ENCODE measurements around the gene LATS1. TPM values are rescaled to one million over a fixed set of nuclear protein-coding genes. Genes with fewer than 3 reads are reported as not detected.

The LATS1 gene
- 12.5 and 17.7 TPM in 2 replicates for total RNA-seq

GRCh38 chr6:149717588-149718458 lies at the start of gene LATS1:
LATS1 (minus strand) TSS chr6:149718101; CDS start chr6:149702126, 15,975 bp downstream.

GRCh38 chr6:149749594-149750135 lies 31.8 kb upstream of the LATS1 start, which contains the start of gene PCMT1:
PCMT1 (plus strand) TSS chr6:149749741; CDS start chr6:149749902, 161 bp downstream.

GRCh38 chr6:149746147-149746946 lies 28.4 kb upstream of the LATS1 start, which contains the start of gene NUP43:
NUP43 (minus strand) TSS chr6:149746529; CDS start chr6:149746495, 34 bp downstream.

GRCh38 chr6:149648148-149649145 lies 69.5 kb downstream of the LATS1 start, which contains the start of gene KATNA1:
KATNA1 (minus strand) TSS chr6:149648714; CDS start chr6:149638547, 10,167 bp downstream.

Other genes starting within 250 kb of the LATS1 start
- gene ZC3H12D, start 233.1 kb downstream of the LATS1 start, total RNA-seq, result 0.10 TPM in 1 of 2 replicates, not detected in the other
- 23.9 and 31.2 TPM in 2 replicates for gene PPIL4, start 172.1 kb downstream of the LATS1 start, total RNA-seq
- 78.5 and 79.9 TPM in 2 replicates for gene GINM1, start 151.7 kb downstream of the LATS1 start, total RNA-seq
- 10.7 and 27.5 TPM in 2 replicates for gene KATNA1, start 69.4 kb downstream of the LATS1 start, total RNA-seq
- gene NUP43, start 28.4 kb upstream of the LATS1 start, total RNA-seq, result 24.4 and 27.1 TPM in 2 replicates
- 91.9 and 98.0 TPM in 2 replicates for gene PCMT1, start 31.6 kb upstream of the LATS1 start, total RNA-seq
- gene LRP11, start 146.3 kb upstream of the LATS1 start, total RNA-seq, result 26.2 and 44.3 TPM in 2 replicates
- gene RAET1E, start 180.0 kb upstream of the LATS1 start, total RNA-seq, result 0.06 TPM in 1 of 2 replicates, not detected in the other
- 1.9 and 2.8 TPM in 2 replicates for gene RAET1G, start 205.0 kb upstream of the LATS1 start, total RNA-seq
- gene ULBP2, start 223.9 kb upstream of the LATS1 start, total RNA-seq, result 0.62 and 1.8 TPM in 2 replicates
- gene ULBP1, start 245.8 kb upstream of the LATS1 start, total RNA-seq, result 0.06 and 0.10 TPM in 2 replicates